T-helper 2 cell treated with Interferon-gamma antibody and Interleukin-4, amounts not matched to agents 5 μg/mL and 100 μg/mL, for 36 hours (primary cell): ENCODE results near the gene DMRT1.

ENCODE experiments used
- DNase-seq: peaks from one replicate; pipeline ENCODE4 v3.0.0; 2021; ENCODE audit warnings: low spot score
- H3K27ac Mint-ChIP-seq: one replicate; pipeline ENCODE4 v1.8.0; 2021; ENCODE audit warnings: mild to moderate bottlenecking, mixed read lengths
- H3K27me3 Mint-ChIP-seq: one replicate; pipeline ENCODE4 v1.8.0; 2021; ENCODE audit warnings: low read depth, mixed read lengths
- H3K36me3 Mint-ChIP-seq: one replicate; pipeline ENCODE4 v1.8.0; 2021; ENCODE audit warnings: low read depth, mixed read lengths
- H3K4me1 Mint-ChIP-seq: one replicate; pipeline ENCODE4 v1.8.0; 2021; ENCODE audit warnings: low read depth, mixed read lengths
- H3K4me3 Mint-ChIP-seq: one replicate; pipeline ENCODE4 v1.8.0; 2022; ENCODE audit warnings: mild to moderate bottlenecking, moderate library complexity, mixed read lengths
- H3K9me3 Mint-ChIP-seq: one replicate; pipeline ENCODE4 v1.8.0; 2021; ENCODE audit warnings: mixed read lengths

DMRT1 gene

GRCh38 chr9:920927-921326 is 79.4 kb downstream of the DMRT1 start:
- no peaks in the 10 kb centered on the region for H3K36me3 Mint-ChIP-seq

GRCh38 chr9:922171-922570 is 80.7 kb downstream of the DMRT1 start:
- Mint-ChIP-seq H3K36me3 (no peaks in the 10 kb centered on the region), H3K9me3 (no peaks in the 10 kb centered on the region), H3K4me3 (no peak overlapping the region)

More at GRCh38 chr9:920927-921326, 79.4 kb downstream of the DMRT1 start:
- H3K4me3 Mint-ChIP-seq, result no peak overlapping the region
- no peaks in the 10 kb centered on the region for H3K4me1 Mint-ChIP-seq
- DNase-seq, result no peak
- peaks cover 19% of the 10 kb centered on the region for H3K27me3 Mint-ChIP-seq
- H3K9me3 Mint-ChIP-seq, result no peaks in the 10 kb centered on the region
- H3K27ac Mint-ChIP-seq, result no peak overlapping the region

DNA sequence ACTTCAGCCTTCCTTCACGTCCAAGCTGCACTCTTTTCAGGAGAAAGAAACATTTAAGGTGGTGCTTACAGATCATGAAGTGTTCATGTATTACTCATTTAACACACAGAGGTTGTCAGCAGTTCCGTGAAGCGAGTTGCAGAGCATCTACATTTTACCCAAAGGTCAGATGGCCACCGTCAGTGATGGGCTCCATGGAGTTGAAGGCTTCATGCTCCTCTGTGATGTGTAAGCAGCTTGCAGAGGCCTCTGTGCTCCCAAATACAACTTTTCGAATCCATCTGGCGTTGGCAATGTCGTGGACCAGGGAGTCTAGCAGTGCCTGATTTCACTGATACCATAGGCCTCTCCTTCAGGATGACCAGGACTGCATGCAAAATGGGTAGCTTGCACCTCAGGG is 81.2 kb downstream of the DMRT1 start:
- H3K9me3 Mint-ChIP-seq, result no peaks in the 10 kb centered on the region
- H3K4me1 Mint-ChIP-seq, result no peaks in the 10 kb centered on the region
- H3K27ac Mint-ChIP-seq, result no peak overlapping the region
- no peaks in the 10 kb centered on the region for H3K36me3 Mint-ChIP-seq
- H3K4me3 Mint-ChIP-seq, result no peak overlapping the region
- peaks cover 11% of the 10 kb centered on the region for H3K27me3 Mint-ChIP-seq
- no peak for DNase-seq

More at GRCh38 chr9:922171-922570, 80.7 kb downstream of the DMRT1 start:
- Mint-ChIP-seq H3K27me3 (peaks cover 12% of the 10 kb centered on the region), H3K4me1 (no peaks in the 10 kb centered on the region), H3K27ac (no peak overlapping the region)
- no peak for DNase-seq

GRCh38 chr9:926976-927375 is 85.5 kb downstream of the DMRT1 start:
- Mint-ChIP-seq H3K4me1 (no peaks in the 10 kb centered on the region), H3K36me3 (no peaks in the 10 kb centered on the region), H3K9me3 (no peaks in the 10 kb centered on the region), H3K4me3 (no peak overlapping the region), H3K27me3 (peaks cover 14% of the 10 kb centered on the region), H3K27ac (no peak overlapping the region)
- no peak for DNase-seq

DNA sequence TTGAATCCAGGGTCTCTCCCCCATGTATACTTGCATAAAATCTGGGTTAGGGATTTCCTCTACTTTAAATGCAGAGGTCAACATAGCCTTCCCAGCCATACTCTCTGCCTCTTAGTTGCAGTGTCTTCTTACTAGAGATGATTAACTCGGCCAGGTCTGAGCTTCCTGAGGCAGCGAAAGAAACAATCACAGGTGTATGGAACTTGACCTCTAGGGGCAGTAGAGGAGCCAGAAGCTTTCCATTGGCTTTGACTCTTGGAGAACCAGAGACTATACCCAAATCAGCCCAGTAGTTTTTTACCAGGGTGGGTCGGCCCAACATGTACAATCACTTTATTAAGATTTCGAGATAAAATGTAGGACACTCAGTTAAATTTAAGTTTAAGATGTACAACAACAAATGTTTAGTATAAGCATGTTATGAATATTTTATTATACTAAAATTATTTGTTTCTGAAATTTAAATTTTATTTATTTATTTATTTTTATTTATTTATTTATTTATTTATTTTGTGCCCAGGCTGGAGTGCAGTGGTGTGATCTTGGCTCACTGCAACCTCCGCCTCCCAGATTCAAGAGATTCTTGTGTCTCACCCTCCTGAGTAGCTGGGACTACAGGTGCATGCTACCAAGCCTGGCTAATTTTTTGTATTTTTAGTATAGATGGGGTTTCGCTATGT is 87.0 kb downstream of the DMRT1 start:
- DNase-seq, result no peak

DNA sequence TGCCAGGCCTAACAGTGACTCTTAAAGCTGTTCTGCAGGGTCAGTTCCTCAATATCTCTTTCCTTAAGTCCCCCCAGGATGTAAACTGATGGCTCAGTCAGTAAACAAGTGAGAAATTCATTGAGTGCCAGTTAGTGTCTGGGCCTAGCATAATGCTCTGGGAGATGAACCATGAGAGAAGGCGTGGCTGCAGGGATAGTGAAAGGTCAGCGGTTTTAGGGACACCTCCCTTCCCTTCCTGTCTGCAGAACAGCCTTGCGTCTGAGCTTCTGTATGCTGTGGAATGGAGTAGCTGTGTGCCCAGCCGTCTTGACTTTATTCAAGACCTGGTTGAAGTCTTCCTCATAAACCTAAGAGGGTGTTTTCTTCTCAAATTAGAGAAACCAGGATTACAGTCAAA is 88.2 kb downstream of the DMRT1 start:
- Mint-ChIP-seq H3K36me3 (no peaks in the 10 kb centered on the region), H3K9me3 (no peaks in the 10 kb centered on the region), H3K27me3 (peaks cover 17% of the 10 kb centered on the region), H3K4me1 (no peaks in the 10 kb centered on the region), H3K27ac (no peak overlapping the region), H3K4me3 (no peak overlapping the region)
- DNase-seq, result no peak

More for the DNA sequence above, 87.0 kb downstream of the DMRT1 start:
- H3K4me3 Mint-ChIP-seq, result no peak overlapping the region
- no peaks in the 10 kb centered on the region for H3K9me3 Mint-ChIP-seq
- H3K4me1 Mint-ChIP-seq, result no peaks in the 10 kb centered on the region
- no peak overlapping the region for H3K27ac Mint-ChIP-seq
- no peaks in the 10 kb centered on the region for H3K36me3 Mint-ChIP-seq
- H3K27me3 Mint-ChIP-seq, result peaks cover 13% of the 10 kb centered on the region

- Mint-ChIP-seq H3K4me1 (no peaks in the 10 kb centered on the region), H3K27me3 (peaks cover 32% of the 10 kb centered on the region), H3K4me3 (no peak overlapping the region), H3K36me3 (no peaks in the 10 kb centered on the region), H3K9me3 (no peaks in the 10 kb centered on the region), H3K27ac (no peak overlapping the region)
- DNase-seq, result no peak
Observed at GRCh38 chr9:933356-933755, 91.9 kb downstream of the DMRT1 start.

GRCh38 chr9:935348-935965 is 94.0 kb downstream of the DMRT1 start:
- peaks cover 41% of the 10 kb centered on the region for H3K27me3 Mint-ChIP-seq
- no peak overlapping the region for H3K4me3 Mint-ChIP-seq
- no peaks in the 10 kb centered on the region for H3K9me3 Mint-ChIP-seq
- H3K4me1 Mint-ChIP-seq, result no peaks in the 10 kb centered on the region
- H3K27ac Mint-ChIP-seq, result no peak overlapping the region
- no peaks in the 10 kb centered on the region for H3K36me3 Mint-ChIP-seq
- no peak for DNase-seq

- Mint-ChIP-seq H3K27ac (no peak overlapping the region), H3K36me3 (no peaks in the 10 kb centered on the region), H3K27me3 (peaks cover 33% of the 10 kb centered on the region), H3K4me1 (no peaks in the 10 kb centered on the region), H3K4me3 (no peak overlapping the region), H3K9me3 (no peaks in the 10 kb centered on the region)
- no peak for DNase-seq
Observed at GRCh38 chr9:942805-943580, 101.5 kb downstream of the DMRT1 start.

GRCh38 chr9:947985-948384 is 106.5 kb downstream of the DMRT1 start:
- peaks cover 29% of the 10 kb centered on the region for H3K27me3 Mint-ChIP-seq
- no peak overlapping the region for H3K4me3 Mint-ChIP-seq
- no peak for DNase-seq
- H3K27ac Mint-ChIP-seq, result no peak overlapping the region
- H3K4me1 Mint-ChIP-seq, result no peaks in the 10 kb centered on the region
- H3K36me3 Mint-ChIP-seq, result no peaks in the 10 kb centered on the region
- H3K9me3 Mint-ChIP-seq, result no peaks in the 10 kb centered on the region

GRCh38 chr9:948497-948896 is 107.0 kb downstream of the DMRT1 start:
- Mint-ChIP-seq H3K27me3 (peaks cover 26% of the 10 kb centered on the region), H3K4me3 (no peak overlapping the region), H3K9me3 (no peaks in the 10 kb centered on the region)

DNA sequence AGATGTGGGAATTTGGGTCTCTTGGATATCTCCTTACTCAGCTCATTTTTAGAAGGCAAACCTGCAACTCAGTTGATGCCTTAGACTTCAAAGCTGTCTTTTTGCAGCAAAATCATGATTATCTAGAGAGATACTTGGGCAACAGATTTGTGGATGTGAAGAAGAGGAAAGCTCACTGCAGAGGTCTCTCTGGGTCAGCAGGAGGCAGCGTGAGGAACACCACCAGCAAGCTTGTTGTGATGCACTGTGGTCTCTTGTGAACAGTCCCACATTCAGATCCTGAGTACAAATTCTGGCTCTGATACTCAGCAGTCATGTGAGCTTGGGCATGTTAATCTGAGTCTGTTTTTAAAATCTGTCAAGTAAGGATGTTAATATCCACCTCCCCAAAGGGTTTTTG is 108.6 kb downstream of the DMRT1 start:
- no peaks in the 10 kb centered on the region for H3K4me1 Mint-ChIP-seq
- peaks cover 17% of the 10 kb centered on the region for H3K27me3 Mint-ChIP-seq
- H3K36me3 Mint-ChIP-seq, result no peaks in the 10 kb centered on the region
- DNase-seq, result no peak
- no peaks in the 10 kb centered on the region for H3K9me3 Mint-ChIP-seq
- no peak overlapping the region for H3K4me3 Mint-ChIP-seq
- no peak overlapping the region for H3K27ac Mint-ChIP-seq

More at GRCh38 chr9:948497-948896, 107.0 kb downstream of the DMRT1 start:
- no peaks in the 10 kb centered on the region for H3K36me3 Mint-ChIP-seq
- no peak for DNase-seq
- H3K4me1 Mint-ChIP-seq, result no peaks in the 10 kb centered on the region
- H3K27ac Mint-ChIP-seq, result no peak overlapping the region

DNA sequence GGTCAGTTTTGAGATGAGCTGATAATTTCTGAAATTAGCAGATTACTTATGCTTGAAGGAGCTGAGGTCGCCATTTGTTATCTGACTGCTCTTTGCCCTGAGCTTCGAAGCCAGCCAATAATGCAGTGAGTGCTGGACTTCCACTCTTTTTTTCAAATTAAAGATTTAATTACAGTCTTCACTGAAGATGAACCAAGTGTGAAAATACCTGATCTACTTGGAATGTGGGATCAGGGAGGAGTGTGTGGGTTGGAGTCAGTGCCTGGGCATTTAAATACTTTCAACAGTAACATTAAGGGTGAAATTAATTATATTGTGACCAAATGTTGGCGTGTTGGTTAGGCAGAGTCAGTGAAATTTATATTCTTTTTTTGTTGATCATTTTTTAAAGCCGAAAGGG is 111.0 kb downstream of the DMRT1 start:
- no peaks in the 10 kb centered on the region for H3K36me3 Mint-ChIP-seq
- no peak overlapping the region for H3K27ac Mint-ChIP-seq
- DNase-seq, result no peak
- no peak overlapping the region for H3K4me3 Mint-ChIP-seq
- H3K4me1 Mint-ChIP-seq, result no peaks in the 10 kb centered on the region
- peaks cover 11% of the 10 kb centered on the region for H3K27me3 Mint-ChIP-seq
- H3K9me3 Mint-ChIP-seq, result no peaks in the 10 kb centered on the region

DNA sequence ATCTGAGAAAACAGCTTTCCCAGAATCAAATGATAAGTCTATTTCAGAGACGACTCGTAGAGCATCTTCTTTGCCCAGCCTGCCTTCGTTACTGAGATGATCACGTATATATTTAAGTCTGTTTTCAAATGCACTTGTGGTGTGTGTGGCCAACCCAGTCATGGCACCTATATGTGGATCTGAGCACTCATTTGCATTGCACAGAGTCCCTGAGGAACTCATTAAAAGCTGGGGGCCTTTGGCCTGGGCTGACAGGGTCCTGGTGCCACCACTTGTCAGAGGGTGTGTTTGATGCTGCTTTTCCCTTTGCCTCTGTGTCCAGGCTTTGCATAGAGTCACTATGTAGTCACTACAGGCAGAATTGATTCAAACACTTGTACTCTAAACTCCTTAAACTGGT is 117.6 kb downstream of the DMRT1 start:
- Mint-ChIP-seq H3K9me3 (no peaks in the 10 kb centered on the region), H3K4me3 (no peak overlapping the region), H3K27ac (no peak overlapping the region), H3K4me1 (no peaks in the 10 kb centered on the region), H3K27me3 (peaks cover 31% of the 10 kb centered on the region), H3K36me3 (no peaks in the 10 kb centered on the region)
- no peak for DNase-seq
